ENCODE data around the gene AGBL2.

AGBL2 gene

DNA sequence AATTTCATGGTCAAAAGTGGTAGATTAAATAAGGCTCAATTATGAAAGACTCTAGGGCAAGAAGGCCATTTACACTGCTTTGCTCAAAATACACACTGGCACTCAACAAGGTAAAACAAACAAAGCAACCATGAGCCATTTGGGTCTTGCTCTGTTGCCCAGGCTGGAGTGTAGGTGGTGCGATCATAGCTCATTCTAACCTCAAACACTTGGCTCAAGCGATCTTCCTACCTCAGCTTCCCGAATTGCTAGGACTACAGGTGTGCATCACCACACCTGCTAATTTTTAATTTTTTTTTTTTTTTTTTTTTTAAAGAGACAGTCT is 10.9 kb upstream of the AGBL2 start:
- no peak overlapping the region for H3K27ac ChIP-seq
- H3K36me3 ChIP-seq (ENCODE audit: insufficient read depth, low read length): peaks cover 94% of the 10 kb centered on the region
- H3K9me3 ChIP-seq (ENCODE audit: low read depth, low read length): no peaks in the 10 kb centered on the region
- H3K4me3 ChIP-seq: no peak overlapping the region
- no peak overlapping the region for H3K9ac ChIP-seq (ENCODE audit: insufficient read length)
- DNase-seq (ENCODE audit: low read depth, low spot score): no peak
- TF ChIP-seq EZH2 (IDR thresholded peaks at IDR 0.05) (no peak), POLR2AphosphoS5 (IDR thresholded peaks at IDR 0.05; ENCODE audit: borderline replicate concordance, low read depth, low read length) (no peak), FOXP2 (optimal IDR thresholded peaks at IDR 0.05; ENCODE audit: control extremely low read depth, extremely low read length, insufficient read depth) (no peak)

- Histone ChIP-seq H3K9me3 (ENCODE audit: low read depth, low read length) (no peaks in the 10 kb centered on the region), H3K36me3 (ENCODE audit: insufficient read depth, low read length) (peaks cover 93% of the 10 kb centered on the region), H3K27ac (peak overlapping the region; percentile 40; the same call in 1 of the 2 replicates), H3K4me3 (no peak overlapping the region), H3K9ac (ENCODE audit: insufficient read length) (no peak overlapping the region)
- no peak for DNase-seq (ENCODE audit: low read depth, low spot score)
- TF ChIP-seq POLR2AphosphoS5 (IDR thresholded peaks at IDR 0.05; ENCODE audit: borderline replicate concordance, low read depth, low read length) (no peak), EZH2 (IDR thresholded peaks at IDR 0.05) (no peak), FOXP2 (optimal IDR thresholded peaks at IDR 0.05; ENCODE audit: control extremely low read depth, extremely low read length, insufficient read depth) (no peak)
These were observed 10.4 kb upstream of the AGBL2 start for GRCh38 chr11:47725442-47726117.

- TF ChIP-seq POLR2AphosphoS5 (IDR thresholded peaks at IDR 0.05; ENCODE audit: borderline replicate concordance, low read depth, low read length) (no peak), EZH2 (IDR thresholded peaks at IDR 0.05) (no peak), FOXP2 (optimal IDR thresholded peaks at IDR 0.05; ENCODE audit: control extremely low read depth, extremely low read length, insufficient read depth) (no peak)
- no peak overlapping the region for H3K27ac ChIP-seq
- no peak overlapping the region for H3K4me3 ChIP-seq
- no peak for DNase-seq (ENCODE audit: low read depth, low spot score)
- H3K36me3 ChIP-seq (ENCODE audit: insufficient read depth, low read length): peaks cover 91% of the 10 kb centered on the region
- H3K9ac ChIP-seq (ENCODE audit: insufficient read length): no peak overlapping the region
- no peaks in the 10 kb centered on the region for H3K9me3 ChIP-seq (ENCODE audit: low read depth, low read length)
These were observed 9.0 kb upstream of the AGBL2 start for GRCh38 chr11:47724041-47724729.

DNA sequence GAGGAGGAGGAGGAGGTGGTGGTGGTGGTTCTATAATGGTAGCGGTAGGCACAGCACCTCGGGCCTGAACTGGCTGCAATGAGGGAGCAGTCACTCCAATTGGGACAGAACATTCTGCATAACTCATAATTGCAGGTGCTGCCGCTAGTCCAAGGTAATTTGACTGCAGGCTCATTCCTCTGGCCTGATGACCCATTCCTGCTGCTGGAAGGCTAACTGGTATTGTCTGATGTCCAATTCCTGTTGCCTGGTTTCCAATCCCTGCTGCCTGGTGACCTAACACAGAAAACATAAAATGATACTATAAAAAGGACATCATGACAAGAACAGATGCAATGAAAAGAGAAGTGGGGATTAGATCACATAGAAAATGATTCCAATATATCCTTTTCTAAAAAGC is 7.9 kb upstream of the AGBL2 start:
- peaks cover 91% of the 10 kb centered on the region for H3K36me3 ChIP-seq (ENCODE audit: insufficient read depth, low read length)
- H3K27ac ChIP-seq: no peak overlapping the region
- TF ChIP-seq EZH2 (IDR thresholded peaks at IDR 0.05) (no peak), POLR2AphosphoS5 (IDR thresholded peaks at IDR 0.05; ENCODE audit: borderline replicate concordance, low read depth, low read length) (no peak), FOXP2 (optimal IDR thresholded peaks at IDR 0.05; ENCODE audit: control extremely low read depth, extremely low read length, insufficient read depth) (no peak)

DNA sequence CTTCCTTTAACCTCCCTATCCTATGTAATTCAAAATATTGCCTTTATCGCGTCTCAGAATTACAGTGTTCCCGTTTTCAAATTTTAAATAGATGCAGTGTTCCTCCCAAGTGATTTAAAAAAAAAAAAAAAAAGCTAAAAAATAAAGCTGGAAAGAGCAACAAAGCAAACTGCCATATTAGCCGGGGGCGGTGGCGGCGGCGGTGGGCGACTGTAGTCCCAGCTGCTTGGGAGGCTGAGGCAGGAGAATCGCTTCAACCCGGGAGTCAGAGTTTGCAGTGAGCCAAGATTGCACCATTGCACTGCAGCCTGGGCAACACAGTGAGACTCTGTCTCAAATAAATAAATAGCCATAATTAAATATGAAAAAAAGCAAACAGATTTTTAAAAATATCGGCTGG is 5.5 kb upstream of the AGBL2 start:
- H3K27ac ChIP-seq: no peak overlapping the region
- no peak for DNase-seq (ENCODE audit: low read depth, low spot score)
- no peak for TF ChIP-seq EZH2 (IDR thresholded peaks at IDR 0.05)
- TF ChIP-seq FOXP2 (optimal IDR thresholded peaks at IDR 0.05; ENCODE audit: control extremely low read depth, extremely low read length, insufficient read depth): no peak
- no peak for TF ChIP-seq POLR2AphosphoS5 (IDR thresholded peaks at IDR 0.05; ENCODE audit: borderline replicate concordance, low read depth, low read length)
- no peak overlapping the region for H3K9ac ChIP-seq (ENCODE audit: insufficient read length)
- peaks cover 87% of the 10 kb centered on the region for H3K36me3 ChIP-seq (ENCODE audit: insufficient read depth, low read length)
- H3K4me3 ChIP-seq: no peak overlapping the region
- H3K9me3 ChIP-seq (ENCODE audit: low read depth, low read length): no peaks in the 10 kb centered on the region

More for the DNA sequence above, 7.9 kb upstream of the AGBL2 start:
- no peak overlapping the region for H3K4me3 ChIP-seq
- H3K9me3 ChIP-seq (ENCODE audit: low read depth, low read length): no peaks in the 10 kb centered on the region
- H3K9ac ChIP-seq (ENCODE audit: insufficient read length): no peak overlapping the region
- DNase-seq (ENCODE audit: low read depth, low spot score): no peak

GRCh38 chr11:47716692-47717091 is 1.5 kb upstream of the AGBL2 start:
- no peak for DNase-seq (ENCODE audit: low read depth, low spot score)
- Histone ChIP-seq H3K36me3 (ENCODE audit: insufficient read depth, low read length) (peaks cover 54% of the 10 kb centered on the region), H3K4me3 (no peak overlapping the region), H3K9me3 (ENCODE audit: low read depth, low read length) (no peaks in the 10 kb centered on the region), H3K9ac (ENCODE audit: insufficient read length) (no peak overlapping the region), H3K27ac (peak overlapping the region; percentile 83)
- TF ChIP-seq POLR2AphosphoS5 (IDR thresholded peaks at IDR 0.05; ENCODE audit: borderline replicate concordance, low read depth, low read length) (no peak), EZH2 (IDR thresholded peaks at IDR 0.05) (no peak), FOXP2 (optimal IDR thresholded peaks at IDR 0.05; ENCODE audit: control extremely low read depth, extremely low read length, insufficient read depth) (no peak)

DNA sequence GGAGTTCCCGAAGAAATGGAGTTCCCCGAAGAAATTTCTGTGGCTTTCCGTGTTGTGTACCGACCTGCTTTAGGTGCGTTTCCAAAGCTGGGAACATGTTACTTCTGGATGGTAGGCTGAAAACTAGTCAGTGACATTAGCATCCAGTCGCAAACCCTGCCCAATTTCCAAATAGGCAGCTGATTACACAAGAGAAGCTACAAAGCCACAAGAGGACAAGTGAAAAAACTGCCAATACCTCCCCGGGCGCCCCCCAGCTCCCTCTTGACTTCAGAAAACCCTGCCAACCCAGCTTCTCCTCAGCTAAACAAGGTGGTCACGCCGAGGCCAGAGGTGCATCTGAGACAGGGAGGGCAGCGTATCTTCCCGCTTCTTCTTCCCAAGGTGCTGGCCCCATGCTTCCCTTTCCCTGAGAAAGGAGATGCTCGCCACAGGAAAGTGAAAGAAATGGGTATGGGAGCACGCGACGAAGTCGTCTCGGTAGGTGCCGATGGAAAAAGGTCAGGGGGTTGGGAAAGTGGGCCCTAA is 551 bp downstream of the AGBL2 start:
- Histone ChIP-seq H3K9me3 (ENCODE audit: low read depth, low read length) (no peaks in the 10 kb centered on the region), H3K36me3 (ENCODE audit: insufficient read depth, low read length) (peaks cover 37% of the 10 kb centered on the region), H3K4me3 (peak overlapping the region; percentile 81), H3K9ac (ENCODE audit: insufficient read length) (peak overlapping the region; percentile 24), H3K27ac (no peak overlapping the region)
- TF ChIP-seq POLR2AphosphoS5 (IDR thresholded peaks at IDR 0.05; ENCODE audit: borderline replicate concordance, low read depth, low read length): no peak
- TF ChIP-seq EZH2 (IDR thresholded peaks at IDR 0.05): no peak
- no peak for TF ChIP-seq FOXP2 (optimal IDR thresholded peaks at IDR 0.05; ENCODE audit: control extremely low read depth, extremely low read length, insufficient read depth)
- DNase-seq (ENCODE audit: low read depth, low spot score): no peak

DNA sequence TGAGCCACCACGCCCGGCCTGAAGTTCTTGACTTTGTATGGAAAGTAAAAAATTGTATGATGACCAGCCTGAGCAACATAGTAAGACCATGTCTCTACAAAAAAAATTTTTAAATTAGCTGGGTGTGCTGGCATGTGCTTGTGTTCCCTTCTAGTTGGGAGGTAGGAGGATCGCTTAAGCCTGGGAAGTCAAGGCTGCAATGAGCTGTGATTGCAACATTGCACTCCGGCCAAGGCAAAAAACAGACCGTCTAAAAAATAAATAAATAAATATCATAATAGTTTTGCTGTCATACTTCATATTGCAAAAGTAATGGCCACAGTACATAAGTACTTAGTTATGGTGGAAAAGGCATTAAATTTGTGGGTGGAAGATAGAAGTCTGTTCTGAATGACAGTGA is 3.4 kb downstream of the AGBL2 start:
- no peak overlapping the region for H3K9ac ChIP-seq (ENCODE audit: insufficient read length)
- TF ChIP-seq FOXP2 (optimal IDR thresholded peaks at IDR 0.05; ENCODE audit: control extremely low read depth, extremely low read length, insufficient read depth) (no peak), EZH2 (IDR thresholded peaks at IDR 0.05) (no peak), POLR2AphosphoS5 (IDR thresholded peaks at IDR 0.05; ENCODE audit: borderline replicate concordance, low read depth, low read length) (no peak)
- H3K4me3 ChIP-seq: no peak overlapping the region
- H3K36me3 ChIP-seq (ENCODE audit: insufficient read depth, low read length): peaks cover 12% of the 10 kb centered on the region
- no peak for DNase-seq (ENCODE audit: low read depth, low spot score)
- H3K9me3 ChIP-seq (ENCODE audit: low read depth, low read length): no peaks in the 10 kb centered on the region
- no peak overlapping the region for H3K27ac ChIP-seq
